ENCODE results near the gene ABR. TPM values are rescaled to one million over a fixed set of nuclear protein-coding genes. Genes with fewer than 3 reads are reported as not detected.

ABR gene
- total and polyA plus RNA-seq, 2 of the 8 experiments (the other 6 are each of a cell fraction or from before 2014, with no cell fraction given): 44.8 to 47.2 TPM

DNA sequence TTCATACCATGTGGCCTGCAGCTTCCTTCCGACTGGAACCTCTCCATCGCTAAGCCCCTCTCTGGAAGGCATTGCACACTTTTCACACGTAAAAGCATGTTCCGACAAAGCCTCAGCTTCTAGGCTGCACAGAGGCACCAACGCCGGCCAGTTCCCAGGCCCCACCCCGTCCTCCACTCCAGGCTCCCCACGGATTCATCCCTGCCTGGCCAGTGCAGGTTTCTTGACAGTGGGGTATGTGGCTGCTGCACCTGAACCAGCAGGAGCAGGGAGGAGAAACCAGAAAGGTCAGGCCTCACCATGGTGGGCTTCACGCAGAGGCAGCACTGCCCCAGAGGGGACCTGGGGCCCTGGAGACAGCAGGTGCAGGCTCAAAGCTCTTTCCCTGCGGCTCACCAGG lies 168.6 kb downstream of the ABR start:
- DNase-seq (ENCODE audit: low read depth in 1 of 2, low spot score in 2 of 2) (no peak), FAIRE-seq (no peak)
- peaks cover 0 to 8% (median 0%) of the 10 kb centered on the region in 4 experiments; a peak in 2 of 8 replicates for H3K36me3 ChIP-seq (ENCODE audit: control insufficient read depth in 2 of 4, insufficient read depth in 4 of 4, low read length in 3 of 4)
- no peaks in the 10 kb centered on the region for H3K79me1 ChIP-seq (ENCODE audit: low read depth, low read length)
- H3K23me2 ChIP-seq (ENCODE audit: low read depth, low read length): no peaks in the 10 kb centered on the region
- H3K18ac ChIP-seq (ENCODE audit: extremely low read depth, low read length): no peak overlapping the region
- no peak overlapping the region for H2AFZ ChIP-seq (ENCODE audit: low read length)
- no peak overlapping the region for H3K27ac ChIP-seq (ENCODE audit: low read depth, low read length)
- no peak overlapping the region for H4K5ac ChIP-seq (ENCODE audit: insufficient read length, low read depth, low read length)
- CTCF ChIA-PET (ENCODE audit: partially characterized antibody): interaction anchor here (1.2 to 1.6 kb wide), 4 partner anchors 12 to 45 kb away, joined by 3 to 7 read pairs (median 5); no protein-coding TSS in a partner anchor
- H4K91ac ChIP-seq (replicated peaks; ENCODE audit: insufficient read length, low read length): no peak overlapping the region
- 88% methylated on average over 10 of the region's 10 CpGs; no CpG with 5 or more reads in 1 of the 2 experiments for WGBS, 2 experiments (ENCODE audit: extremely low coverage in 1 of 2, insufficient coverage in 1 of 2, insufficient read length in 1 of 2, insufficient replicate concordance in 2 of 2, low coverage in 1 of 2, low lambda C conversion rate in 2 of 2, missing lambda C conversion rate in 1 of 2)
- no peaks in the 10 kb centered on the region for H3K9me3 ChIP-seq (ENCODE audit: insufficient read depth in 2 of 2, low read depth in 1 of 2, low read length in 1 of 2)
- H3K23ac ChIP-seq (ENCODE audit: insufficient read length): no peak overlapping the region
- no peaks in the 10 kb centered on the region for H3K79me2 ChIP-seq (ENCODE audit: control insufficient read depth in 1 of 2, insufficient read depth in 2 of 2, low read length in 2 of 2)
- H3K56ac ChIP-seq (replicated peaks; ENCODE audit: insufficient read length, low read depth, low read length): no peak overlapping the region
- no peak overlapping the region for H2BK15ac ChIP-seq (ENCODE audit: low read length)
- H4K8ac ChIP-seq (ENCODE audit: extremely low read depth, insufficient read depth, low read length): no peak overlapping the region
- H2BK120ac ChIP-seq (replicated peaks; ENCODE audit: low read depth, low read length): no peak overlapping the region
- H2AK5ac ChIP-seq (ENCODE audit: low read depth, low read length): no peak overlapping the region
- H3K9ac ChIP-seq (replicated peaks in 1 of 4; ENCODE audit: extremely low read depth in 1 of 4, low read depth in 3 of 4, low read length in 3 of 4): no peak overlapping the region
- POLR2A ChIA-PET (ENCODE audit: partially characterized antibody): interaction anchor here (1.0 kb wide), 1 partner anchor 33 kb away, joined by 3 read pairs; no protein-coding TSS in a partner anchor
- TF ChIP-seq CEBPB (IDR thresholded peaks at IDR 0.05; ENCODE audit: low read depth, low read length): no peak
- no peak for TF ChIP-seq CHD1 (IDR thresholded peaks at IDR 0.05; ENCODE audit: low read depth, low read length)
- TF ChIP-seq KDM5A (IDR thresholded peaks at IDR 0.05; ENCODE audit: low read length): no peak
- no peak for TF ChIP-seq JUN (IDR thresholded peaks at IDR 0.05; ENCODE audit: low read depth, low read length)
- TF ChIP-seq BCL11A (IDR thresholded peaks at IDR 0.05; ENCODE audit: low read depth in 2 of 2, low read length in 2 of 2): no peak
- TF ChIP-seq GTF2F1 (IDR thresholded peaks at IDR 0.05; ENCODE audit: borderline replicate concordance, low read depth, low read length): no peak
- TF ChIP-seq, protein P1, sequence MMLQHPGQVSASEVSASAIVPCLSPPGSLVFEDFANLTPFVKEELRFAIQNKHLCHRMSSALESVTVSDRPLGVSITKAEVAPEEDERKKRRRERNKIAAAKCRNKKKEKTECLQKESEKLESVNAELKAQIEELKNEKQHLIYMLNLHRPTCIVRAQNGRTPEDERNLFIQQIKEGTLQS (IDR thresholded peaks at IDR 0.05; ENCODE audit: insufficient read depth, low read depth, low read length): no peak
- TF ChIP-seq, protein P2, sequence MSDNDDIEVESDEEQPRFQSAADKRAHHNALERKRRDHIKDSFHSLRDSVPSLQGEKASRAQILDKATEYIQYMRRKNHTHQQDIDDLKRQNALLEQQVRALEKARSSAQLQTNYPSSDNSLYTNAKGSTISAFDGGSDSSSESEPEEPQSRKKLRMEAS (IDR thresholded peaks at IDR 0.05): no peak
- no peak for TF ChIP-seq SRF (IDR thresholded peaks at IDR 0.05; ENCODE audit: low read depth, low read length)
- no peak for TF ChIP-seq SAP30 (IDR thresholded peaks at IDR 0.05; ENCODE audit: insufficient read depth, insufficient replicate concordance, low read length)
- no peak for TF ChIP-seq RFX5 (IDR thresholded peaks at IDR 0.05; ENCODE audit: borderline replicate concordance, low read depth, low read length)
- TF ChIP-seq MAFK (IDR thresholded peaks at IDR 0.05; ENCODE audit: low read depth, low read length): no peak
- no peak for TF ChIP-seq NANOG (IDR thresholded peaks at IDR 0.05; ENCODE audit: insufficient read depth, low read depth, low read length, poor library complexity, severe bottlenecking)
- no peak for TF ChIP-seq HDAC6 (IDR thresholded peaks at IDR 0.05; ENCODE audit: low read depth, low read length)
- H3K4me3 ChIP-seq (ENCODE audit: extremely low read depth in 1 of 4, insufficient read depth in 2 of 4, low read depth in 3 of 4, low read length in 4 of 4): no peak overlapping the region
- peaks cover 0 to 3% of the 10 kb centered on the region in 2 experiments for H4K20me1 ChIP-seq (replicated peaks in 1 of 2; ENCODE audit: control insufficient read depth in 1 of 2, insufficient read depth in 2 of 2, low read length in 2 of 2)
- H3K14ac ChIP-seq (ENCODE audit: insufficient read length): no peak overlapping the region
- H2BK5ac ChIP-seq (ENCODE audit: low read depth, low read length): no peak overlapping the region
- H3K27me3 ChIP-seq (replicated peaks in 1 of 4; ENCODE audit: control insufficient read depth in 3 of 4, extremely low read depth in 1 of 4, insufficient read depth in 3 of 4, low read length in 3 of 4): no peaks in the 10 kb centered on the region
- no peaks in the 10 kb centered on the region; a peak in 2 of 7 replicates for H3K4me1 ChIP-seq (replicated peaks in 1 of 4; ENCODE audit: control insufficient read depth in 3 of 4, insufficient read depth in 4 of 4, low read length in 3 of 4)
- H3K4me2 ChIP-seq (ENCODE audit: insufficient read depth in 1 of 2, low read depth in 2 of 2, low read length in 2 of 2): no peak overlapping the region
- no peak overlapping the region for H3K4ac ChIP-seq (replicated peaks; ENCODE audit: insufficient read length, low read depth, low read length)
- no peak overlapping the region for H2BK12ac ChIP-seq (ENCODE audit: low read depth, low read length)
- H2BK20ac ChIP-seq (ENCODE audit: low read length): no peak overlapping the region
